ENCODE measurements around the gene TYW5.
A peak's percentile ranks its signal among the peaks of the same experiment; 100 is the strongest.

The TYW5 gene

GRCh38 chr2:199955339-199956061 lies at the start of gene TYW5, which contains the start of gene MAIP1:
Gene TYW5, minus strand, starts transcription at chr2:199955491. Its CDS starts 21 bp downstream, at chr2:199955470.
Gene MAIP1, plus strand, starts transcription at chr2:199955582. Its CDS starts 217 bp downstream, at chr2:199955799.
- DNase-seq = peak; percentile 56

DNA sequence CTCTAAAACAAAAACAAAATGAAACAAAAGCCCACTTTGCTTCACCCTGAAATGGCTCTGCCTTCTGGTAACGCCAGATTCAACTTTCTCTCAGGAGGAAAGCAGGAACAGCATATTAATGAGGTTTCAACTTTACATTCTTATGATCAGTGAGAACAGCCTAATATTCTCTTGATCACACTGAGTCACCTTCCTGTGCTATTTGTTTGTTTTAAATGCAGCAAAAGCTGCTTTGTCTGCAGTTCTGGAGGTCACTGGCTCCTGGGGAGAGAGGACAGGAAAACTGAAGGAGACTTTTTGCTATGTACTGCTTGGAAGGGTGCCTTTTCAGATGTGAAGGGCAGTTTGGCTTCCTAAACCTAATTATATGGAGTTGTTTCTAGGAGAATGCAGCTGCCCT lies 48.2 kb upstream of the TYW5 start:
- no peak for DNase-seq

DNA sequence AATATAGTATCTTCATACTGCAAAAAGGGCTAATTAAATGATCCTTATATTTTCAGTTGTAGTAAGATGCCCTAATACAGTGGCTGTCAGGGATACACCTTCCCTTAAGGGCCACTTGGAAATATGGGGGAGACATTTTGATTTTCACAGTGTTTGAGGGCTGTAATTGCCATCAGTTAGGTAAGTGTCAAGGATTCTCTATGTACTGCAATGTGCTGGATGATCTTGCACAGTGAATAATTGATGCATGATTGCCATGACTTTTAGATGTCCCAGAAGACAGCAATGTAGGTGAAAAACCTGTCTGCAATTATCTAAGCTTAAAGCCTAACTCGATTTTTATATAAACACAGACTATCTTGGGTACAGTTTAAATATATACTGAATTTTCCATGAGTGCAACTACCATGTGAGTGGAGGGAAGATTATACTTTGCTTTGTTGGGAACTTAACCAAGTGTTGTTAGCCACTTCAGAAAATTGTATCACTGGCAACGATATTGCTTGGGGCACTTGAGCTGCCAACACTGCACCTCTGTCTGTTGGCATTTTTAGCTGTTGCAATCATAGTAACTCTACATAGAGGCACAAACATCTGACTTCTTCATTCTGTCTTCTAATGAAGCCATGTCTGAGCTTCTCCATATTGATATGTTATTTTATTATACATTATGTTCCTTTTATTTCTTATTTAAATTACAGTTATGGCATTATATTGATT lies 45.3 kb upstream of the TYW5 start:
- no peak for DNase-seq

DNA sequence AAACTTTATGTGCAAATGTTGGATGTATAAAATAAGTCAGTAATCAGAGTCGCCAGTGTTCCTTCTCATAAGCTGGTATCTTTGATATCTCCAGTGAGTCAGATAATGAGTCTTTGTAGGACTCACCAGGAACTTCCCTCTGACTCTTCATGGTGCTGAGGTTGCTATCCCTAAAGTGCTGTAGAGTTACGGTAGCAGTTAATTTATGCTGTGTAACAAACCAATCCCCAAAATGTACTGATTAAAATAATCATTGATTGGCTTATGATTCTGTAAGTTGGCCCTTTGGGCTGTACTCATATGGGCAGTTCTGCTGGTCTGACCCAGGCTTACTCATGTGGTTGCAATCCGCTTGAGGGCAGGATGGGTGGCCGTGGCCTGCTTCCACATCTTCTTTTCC lies 43.9 kb upstream of the TYW5 start:
- DNase-seq = no peak

DNA sequence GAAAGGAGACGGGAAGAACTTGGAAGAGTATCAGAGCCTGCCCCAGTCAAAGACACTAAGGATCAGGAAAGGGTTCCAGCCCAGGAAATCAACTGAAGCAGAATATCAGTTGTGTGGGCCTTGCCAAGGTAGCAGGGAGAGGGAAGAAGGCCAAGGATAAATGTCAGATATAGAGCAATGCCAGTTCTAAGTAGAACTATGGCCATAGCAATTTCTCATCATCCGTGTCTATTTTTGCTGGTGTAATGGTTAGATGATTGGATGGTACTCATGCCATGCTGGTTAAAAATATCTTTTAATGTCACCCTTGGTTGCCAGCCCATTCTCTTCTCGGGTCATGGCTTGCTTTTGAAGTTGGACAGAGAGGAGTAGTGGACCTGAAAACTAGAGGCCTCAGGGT lies 42.0 kb upstream of the TYW5 start:
- DNase-seq = no peak

DNA sequence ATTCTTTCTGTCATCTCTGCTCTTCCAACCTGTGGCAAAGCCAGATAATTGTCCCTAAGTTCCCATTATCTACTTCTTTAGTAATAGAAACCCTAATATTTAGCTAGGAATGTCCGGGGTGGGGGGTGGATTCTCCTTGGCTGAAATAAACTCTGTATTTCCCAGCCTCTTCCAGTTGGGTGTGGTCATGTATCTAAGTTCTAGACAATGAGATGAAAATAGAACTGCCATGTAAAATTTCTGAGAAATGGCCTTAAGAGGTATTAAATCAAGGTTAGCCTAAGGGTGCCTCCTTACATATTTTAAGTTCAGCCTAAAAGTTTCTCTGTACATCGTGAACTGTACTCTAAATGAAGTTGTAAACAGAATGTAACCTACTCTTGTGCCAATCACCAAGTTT lies 39.6 kb upstream of the TYW5 start:
- DNase-seq = no peak

DNA sequence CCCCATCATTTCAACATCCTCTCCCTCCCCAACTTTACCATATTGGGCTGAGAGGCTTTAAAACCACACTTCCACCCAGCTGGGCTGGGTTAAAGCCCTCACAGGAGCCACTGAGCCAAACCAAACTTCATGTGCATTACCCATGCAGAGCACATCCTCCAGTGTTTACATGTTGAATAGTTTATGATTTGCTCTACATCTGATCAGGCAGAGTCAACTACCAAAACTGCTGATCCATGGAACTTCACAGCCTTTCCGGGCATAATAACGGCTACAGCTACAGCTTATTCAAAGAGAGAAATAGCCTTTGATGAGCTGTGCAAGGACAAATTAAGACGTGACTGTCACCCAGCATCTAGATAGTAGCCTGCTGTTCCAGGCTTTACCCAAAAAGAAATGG lies 39.1 kb upstream of the TYW5 start:
- DNase-seq = no peak

DNA sequence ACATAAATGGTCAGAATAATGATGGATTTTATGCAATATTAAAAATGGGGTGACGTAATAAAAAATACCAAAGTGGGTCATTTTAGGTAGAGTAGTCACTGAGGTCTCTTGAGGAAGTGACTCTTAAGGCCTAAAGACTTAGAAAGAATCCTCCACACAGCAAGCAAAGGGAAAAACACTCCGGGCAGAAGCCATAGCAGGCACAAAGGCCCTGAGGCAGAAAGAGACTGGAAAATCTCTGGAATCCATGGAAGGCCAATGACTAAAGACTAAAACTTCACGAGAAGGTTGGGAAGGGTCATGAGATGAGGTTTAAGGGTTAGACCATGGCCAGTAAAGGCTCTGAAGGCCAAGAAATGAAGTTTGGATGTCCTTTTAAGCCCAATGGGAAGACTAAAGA lies 37.0 kb upstream of the TYW5 start:
- no peak for DNase-seq

DNA sequence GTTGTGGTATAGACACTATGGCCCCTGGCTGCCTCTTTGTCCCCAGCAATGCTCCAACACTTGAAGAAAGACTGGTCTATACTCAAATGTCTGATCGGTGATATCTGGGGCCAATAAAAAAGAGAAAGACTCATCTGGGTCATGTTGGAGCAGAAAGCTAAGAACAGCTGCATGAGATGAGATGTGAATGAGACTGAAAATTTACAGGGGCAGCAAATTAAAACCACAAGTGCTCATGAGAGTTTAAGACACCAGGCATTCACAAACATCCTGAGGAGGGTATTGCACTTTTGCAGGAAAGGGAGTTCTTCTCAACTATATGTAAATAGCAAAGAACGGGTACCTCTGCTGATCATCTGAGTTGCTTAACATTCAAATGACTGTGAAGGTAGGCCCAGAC lies 36.4 kb upstream of the TYW5 start:
- no peak for DNase-seq

DNA sequence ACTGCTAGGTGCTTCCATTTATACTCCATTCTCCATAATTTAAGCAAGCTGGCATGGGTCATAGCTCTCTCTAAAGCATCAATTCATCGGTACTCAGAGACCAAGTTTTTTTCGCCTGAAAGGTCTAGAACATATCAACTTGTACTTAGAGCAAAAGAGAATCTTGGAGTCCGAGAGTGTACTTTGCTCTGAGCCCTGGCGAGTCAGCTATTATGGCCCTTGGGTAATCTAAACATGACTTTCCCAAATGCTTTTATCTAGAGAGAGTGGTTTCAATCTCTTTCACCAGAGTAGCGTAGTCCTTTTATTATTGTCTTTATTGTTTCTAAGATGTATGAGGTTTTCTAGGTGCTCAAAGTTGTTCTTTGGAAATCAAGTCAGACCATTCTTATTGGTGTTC lies 34.5 kb upstream of the TYW5 start:
- DNase-seq = no peak

GRCh38 chr2:199988151-199988550 lies 32.9 kb upstream of the TYW5 start:
- DNase-seq = peak; percentile 10

GRCh38 chr2:199987586-199987985 lies 32.3 kb upstream of the TYW5 start:
- DNase-seq = no peak

- DNase-seq = peak; percentile 43
These were observed 30.4 kb upstream of the TYW5 start for GRCh38 chr2:199985625-199986207.

DNA sequence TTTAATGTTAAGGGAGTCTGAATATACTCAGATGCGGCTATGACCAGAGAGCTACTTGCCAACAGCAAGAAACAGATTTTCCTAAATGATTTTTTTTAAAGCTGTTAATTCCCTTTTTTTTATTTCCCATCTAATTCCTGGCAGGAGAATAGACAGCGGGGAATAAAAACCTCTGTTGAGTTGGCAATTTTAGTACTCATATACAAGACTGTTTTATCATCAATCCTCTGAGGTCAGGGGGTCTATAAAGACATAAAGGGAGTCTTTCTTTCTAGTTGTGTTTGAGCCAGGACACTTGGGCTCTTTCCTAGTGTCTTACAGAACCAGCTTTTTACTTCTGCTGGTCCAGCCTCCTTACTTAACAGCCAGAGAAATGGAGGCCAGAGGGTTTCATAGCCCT lies 29.5 kb upstream of the TYW5 start:
- no peak for DNase-seq

DNA sequence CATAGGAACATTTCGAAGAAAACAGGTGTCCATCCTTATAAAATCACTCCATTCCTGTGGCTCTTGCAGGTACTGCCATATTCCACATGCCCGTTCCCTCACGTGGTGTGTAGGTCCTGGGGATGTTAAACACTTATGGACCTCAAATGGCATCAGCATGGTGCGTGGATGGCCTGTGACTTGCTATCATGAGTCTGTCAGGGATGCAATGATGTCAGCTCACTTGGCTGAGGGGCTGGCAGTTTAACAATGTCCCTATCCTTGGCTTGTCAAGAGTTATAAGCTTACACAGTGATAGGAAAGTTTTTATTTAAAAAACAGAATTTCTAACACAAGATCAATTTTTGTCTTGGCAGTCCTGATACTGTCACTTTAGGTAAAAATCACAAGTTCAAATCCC lies 28.9 kb upstream of the TYW5 start:
- no peak for DNase-seq

DNA sequence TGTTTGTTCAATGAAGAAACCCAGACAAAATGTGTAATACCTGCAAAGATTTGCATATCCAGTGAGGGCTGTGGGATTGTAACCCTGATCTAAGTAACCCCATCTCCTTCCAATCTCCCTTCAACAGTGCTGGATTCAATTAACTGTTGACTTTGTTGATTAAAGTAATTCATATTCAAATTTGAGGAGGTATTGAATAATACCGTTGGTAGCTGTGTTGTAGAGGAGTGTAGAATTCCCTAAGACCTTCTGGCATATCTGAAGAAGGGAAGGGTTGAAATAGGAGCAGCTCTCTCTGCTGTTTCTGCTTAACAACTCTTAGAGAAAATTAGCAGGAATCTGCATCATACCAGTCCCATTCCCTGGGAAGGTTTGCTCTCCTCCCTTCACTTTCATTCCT lies 28.2 kb upstream of the TYW5 start:
- no peak for DNase-seq

DNA sequence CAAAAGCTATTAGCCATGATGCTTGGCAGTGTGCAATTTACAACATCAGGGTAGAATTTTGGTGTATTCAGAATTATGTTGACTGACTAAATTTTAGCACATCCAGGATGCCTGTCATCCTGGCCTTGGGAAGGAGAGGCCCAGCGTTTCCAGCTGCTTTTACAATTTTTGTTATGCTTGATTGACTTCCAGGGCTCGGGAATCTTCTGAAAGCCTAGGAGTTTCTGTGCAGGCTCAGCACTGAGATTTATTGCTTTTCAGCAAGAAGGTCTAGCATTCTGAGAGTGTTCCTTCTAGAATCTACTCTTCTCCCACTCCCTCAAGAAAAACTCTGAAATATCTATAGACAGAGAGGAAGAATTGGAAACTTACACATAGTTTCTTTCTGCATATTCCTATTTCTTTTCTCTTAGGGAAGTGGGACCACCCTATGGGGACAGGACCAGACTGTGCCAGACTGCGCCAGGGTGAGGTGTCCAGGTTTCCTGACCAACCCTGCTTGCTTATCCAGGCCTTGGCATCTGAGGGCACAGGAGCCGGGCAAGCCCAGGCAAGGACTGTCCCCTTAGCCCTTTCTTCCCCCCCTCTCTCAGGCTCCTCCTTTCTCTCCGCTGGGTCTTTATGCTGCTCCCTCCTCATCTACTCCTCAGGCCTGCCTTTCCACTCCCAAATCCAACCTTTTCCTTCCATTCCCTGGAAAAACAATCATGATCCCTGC lies 27.0 kb upstream of the TYW5 start:
- DNase-seq = no peak

DNA sequence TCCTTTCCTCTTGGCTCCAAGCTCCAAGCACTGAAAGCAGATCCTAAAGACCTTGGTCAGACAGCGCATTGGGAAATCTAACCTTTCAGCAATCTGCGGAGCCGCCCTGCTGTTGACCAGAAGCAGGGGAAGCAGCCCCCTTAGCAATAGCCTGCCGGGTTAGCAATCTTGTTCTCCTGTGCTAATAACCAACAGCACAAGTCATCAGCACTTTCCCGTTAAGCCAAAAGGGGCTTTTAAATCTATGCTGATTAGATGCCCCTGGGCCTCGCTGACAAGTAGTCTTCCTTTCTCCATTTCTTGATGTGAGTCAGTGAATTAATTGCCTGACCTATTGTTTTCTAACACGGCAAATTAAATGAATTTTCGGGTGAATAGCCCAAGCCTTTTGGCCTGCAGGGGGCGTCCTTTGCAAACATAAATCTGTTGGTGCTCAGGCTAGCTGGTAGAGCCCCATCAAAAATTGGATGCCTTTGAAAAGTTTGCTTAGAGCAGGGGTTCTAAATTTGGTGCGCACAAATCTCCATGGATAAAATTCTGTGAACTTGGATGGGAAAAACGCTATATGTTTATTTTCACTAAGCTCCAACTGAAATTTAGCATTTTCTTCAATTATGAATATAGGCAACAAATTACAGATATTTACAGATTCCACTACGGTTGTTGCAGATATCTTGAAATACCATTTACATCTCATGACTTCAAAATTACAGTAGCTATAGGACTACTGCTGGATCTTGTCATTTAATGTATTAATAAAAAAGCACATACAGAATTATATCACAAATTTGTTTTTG lies 24.7 kb upstream of the TYW5 start:
- DNase-seq = peak; percentile 1

GRCh38 chr2:199979398-199979797 lies 24.1 kb upstream of the TYW5 start:
- DNase-seq = no peak

DNA sequence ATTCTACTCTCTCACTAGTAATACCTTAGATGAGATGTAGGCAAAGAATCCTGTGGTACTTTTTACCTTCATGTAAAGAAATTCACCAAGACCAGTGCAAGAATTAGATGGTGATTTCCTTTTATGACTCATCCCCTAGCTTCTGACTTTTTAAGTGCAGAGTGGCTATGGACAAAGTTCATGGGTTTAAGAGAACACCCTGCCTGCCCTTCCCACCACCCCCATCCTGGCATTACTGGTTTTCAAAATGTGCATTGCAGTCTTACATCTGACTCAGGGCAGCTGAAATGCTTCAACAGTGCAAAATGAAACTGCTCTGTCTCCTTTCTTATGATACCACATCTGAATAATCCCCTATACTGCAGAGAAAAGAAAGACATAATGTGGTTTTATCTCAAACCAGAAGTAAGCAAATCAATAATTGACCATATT lies 22.7 kb upstream of the TYW5 start:
- DNase-seq = no peak

- no peak for DNase-seq
These were observed 20.1 kb upstream of the TYW5 start for GRCh38 chr2:199975273-199975895.

DNA sequence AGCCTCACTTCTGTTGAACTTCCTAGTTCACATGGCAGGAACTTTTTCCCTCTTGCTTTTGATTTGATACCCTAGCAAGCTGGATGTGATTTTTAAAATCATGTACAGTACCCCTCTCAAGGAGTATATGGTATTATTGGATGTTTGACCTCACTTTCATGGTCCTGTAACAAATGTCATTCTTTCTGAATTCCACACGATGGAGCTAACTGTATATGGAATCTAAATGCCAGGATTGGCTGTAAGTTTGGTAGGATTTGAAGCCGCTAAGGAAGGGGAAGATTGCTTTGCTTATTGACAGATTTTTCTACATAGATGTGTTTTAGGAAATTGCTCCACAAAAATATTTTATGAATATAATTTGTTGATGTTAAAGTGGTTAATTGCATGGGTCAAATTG lies 18.4 kb upstream of the TYW5 start:
- DNase-seq = no peak

Data from NCI-H524 treated with DMSO at 0.1 percent for 48 hours (cell line).